Lung (tissue), 13 donors: ENCODE measurements around the gene PRSS1. TPM values are rescaled to one million over a fixed set of nuclear protein-coding genes. Genes with fewer than 3 reads are reported as not detected.

Source experiments
- ATAC-seq: fragments of 200-7000 bp; cut with Tn5 transposase; one replicate; pipeline ENCODE4 v1.9.1; 2020; ENCODE audit warnings: moderate number of reproducible peaks; ENCODE audit not compliant: insufficient read depth, low FRiP score
- DNase-seq, 3 donors: peaks; one replicate each; pipeline ENCODE4 v3.0.0-alpha.2; 2013 to 2017
- H3K27ac ChIP-seq, 2 donors: one replicate each; pipeline ENCODE4 v1.5.1; 2013; ENCODE audit warnings: mild to moderate bottlenecking in 2 of 2, moderate library complexity in 2 of 2, control low read depth in 1 of 2, inconsistent platforms in 1 of 2, low read depth in 1 of 2, low read length in 1 of 2
- H3K27me3 ChIP-seq, 3 donors: one replicate each; pipeline ENCODE4 v1.5.1; 2013; ENCODE audit warnings: low read length in 2 of 3; ENCODE audit not compliant: control insufficient read depth in 3 of 3, insufficient read depth in 3 of 3
- H3K36me3 ChIP-seq, 4 donors: one replicate each; pipeline ENCODE4 v1.5.1; 2013; ENCODE audit warnings: low read length in 4 of 4, mild to moderate bottlenecking in 1 of 4, moderate library complexity in 1 of 4; ENCODE audit not compliant: control insufficient read depth in 4 of 4, insufficient read depth in 4 of 4
- H3K4me1 ChIP-seq, 5 donors: one replicate each; pipeline ENCODE4 v1.5.1; 2013; ENCODE audit warnings: low read length in 5 of 5, mild to moderate bottlenecking in 2 of 5, moderate library complexity in 1 of 5; ENCODE audit not compliant: control insufficient read depth in 5 of 5, insufficient read depth in 5 of 5
- H3K4me3 ChIP-seq: one replicate; pipeline ENCODE4 v1.5.1; 2013; ENCODE audit warnings: mild to moderate bottlenecking, control low read depth, moderate library complexity
- H3K9ac ChIP-seq, 2 donors: one replicate each; pipeline ENCODE4 v1.5.1; 2013; ENCODE audit warnings: low read length in 2 of 2, control low read depth in 1 of 2; ENCODE audit not compliant: insufficient read depth in 1 of 2
- H3K9me3 ChIP-seq, 4 donors: one replicate each; pipeline ENCODE4 v1.5.1; 2013; ENCODE audit warnings: low read length in 3 of 4, mild to moderate bottlenecking in 1 of 4, moderate library complexity in 1 of 4; ENCODE audit not compliant: control insufficient read depth in 4 of 4, insufficient read depth in 3 of 4
- CTCF ChIP-seq: IDR thresholded peaks from 2 replicates; pipeline ENCODE4 v1.5.1; 2012; ENCODE audit warnings: mild to moderate bottlenecking; ENCODE audit errors: control extremely low read depth, extremely low read depth
- WGBS, 2 donors: extraction: QIAGEN DNeasy Blood & Tissue Kit; methylation state at CpG; one replicate each; pipeline ENCODE4 v1.1.7; 2013; 5-methylcytosine and 5-hydroxymethylcytosine counted together
- polyA plus RNA-seq, 2 donors: library from polyadenylated mRNA; stranded (reverse); fragments of 200-250 nt; gene quantifications; one replicate each; pipeline ENCODE4 v1.2.1, GENCODE V29; 2013
- small RNA-seq: library from RNA; depleted of rRNA; stranded (forward); fragments of <200 nt; gene quantifications from one replicate; pipeline ENCODE3, GENCODE V24; 2014; ENCODE audit warnings: low replicate concordance
- total RNA-seq, 2 donors: library from RNA; depleted of rRNA in 1 of 2; stranded (reverse); fragments of >200 nt in 1 of 2; gene quantifications; one replicate each; pipeline ENCODE4 v1.2.1, GENCODE V29; 2014 to 2021
- donor health status: control.
- donor health status: control.
- donor health status: Bipolar disorder and iron deficiency.
- donor health status: healthy.
- donor health status: DM: yes; HTN: yes; CAD: no.

Gene PRSS1
- total and polyA plus RNA-seq, 4 donors, result 0.41 to 16.8 (median 1.1) TPM; not detected in 1

DNA sequence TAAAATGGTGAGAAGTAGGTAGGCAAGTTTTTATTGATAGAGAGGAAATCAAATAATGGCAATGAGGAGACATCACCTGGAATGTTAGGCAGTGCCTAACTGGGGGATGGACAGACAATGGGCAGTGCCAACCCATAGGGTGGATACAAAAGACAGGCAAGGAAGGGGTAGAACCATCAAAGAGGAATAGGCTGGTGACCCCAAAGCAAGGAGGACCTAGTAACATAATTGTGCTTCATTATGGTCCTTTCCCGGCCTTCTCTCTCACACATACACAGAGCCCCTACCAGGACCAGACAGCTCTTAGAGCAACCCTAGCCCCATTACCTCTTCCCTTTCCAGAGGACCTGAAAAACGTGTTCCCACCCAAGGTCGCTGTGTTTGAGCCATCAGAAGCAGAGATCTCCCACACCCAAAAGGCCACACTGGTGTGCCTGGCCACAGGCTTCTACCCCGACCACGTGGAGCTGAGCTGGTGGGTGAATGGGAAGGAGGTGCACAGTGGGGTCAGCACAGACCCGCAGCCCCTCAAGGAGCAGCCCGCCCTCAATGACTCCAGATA is 51.5 kb downstream of the PRSS1 start:
- no peak for ATAC-seq
- Histone ChIP-seq H3K4me1 (peaks cover 0 to 16% (median 7%) of the 10 kb centered on the region in 5 donors), H3K27me3 (peaks cover 0 to 56% (median 40%) of the 10 kb centered on the region in 3 donors), H3K9me3 (peaks cover 0 to 1% (median 0%) of the 10 kb centered on the region in 4 donors), H3K9ac (no peak overlapping the region), H3K27ac (no peak overlapping the region), H3K36me3 (no peaks in the 10 kb centered on the region), H3K4me3 (no peak overlapping the region)
- no peak for TF ChIP-seq CTCF
- no peak for DNase-seq
- 87 to 94% methylated on average over 7 of the region's 7 CpGs for WGBS, 2 donors

DNA sequence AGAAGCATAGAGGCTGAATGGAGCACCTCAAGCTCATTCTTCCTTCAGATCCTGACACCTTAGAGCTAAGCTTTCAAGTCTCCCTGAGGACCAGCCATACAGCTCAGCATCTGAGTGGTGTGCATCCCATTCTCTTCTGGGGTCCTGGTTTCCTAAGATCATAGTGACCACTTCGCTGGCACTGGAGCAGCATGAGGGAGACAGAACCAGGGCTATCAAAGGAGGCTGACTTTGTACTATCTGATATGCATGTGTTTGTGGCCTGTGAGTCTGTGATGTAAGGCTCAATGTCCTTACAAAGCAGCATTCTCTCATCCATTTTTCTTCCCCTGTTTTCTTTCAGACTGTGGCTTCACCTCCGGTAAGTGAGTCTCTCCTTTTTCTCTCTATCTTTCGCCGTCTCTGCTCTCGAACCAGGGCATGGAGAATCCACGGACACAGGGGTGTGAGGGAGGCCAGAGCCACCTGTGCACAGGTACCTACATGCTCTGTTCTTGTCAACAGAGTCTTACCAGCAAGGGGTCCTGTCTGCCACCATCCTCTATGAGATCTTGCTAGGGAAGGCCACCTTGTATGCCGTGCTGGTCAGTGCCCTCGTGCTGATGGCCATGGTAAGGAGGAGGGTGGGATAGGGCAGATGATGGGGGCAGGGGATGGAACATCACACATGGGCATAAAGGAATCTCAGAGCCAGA is 52.5 kb downstream of the PRSS1 start:
- Histone ChIP-seq H3K9me3 (peaks cover 0 to 1% (median 0%) of the 10 kb centered on the region in 4 donors), H3K27ac (no peak overlapping the region), H3K4me1 (peaks cover 0 to 11% (median 7%) of the 10 kb centered on the region in 5 donors), H3K36me3 (no peaks in the 10 kb centered on the region), H3K4me3 (no peak overlapping the region), H3K9ac (no peak overlapping the region), H3K27me3 (peaks cover 0 to 52% (median 34%) of the 10 kb centered on the region in 3 donors)
- no peak for TF ChIP-seq CTCF
- ATAC-seq (no peak), DNase-seq (no peak)
- WGBS, 2 donors, result 85 to 97% methylated on average over 8 of the region's 8 CpGs

- Histone ChIP-seq H3K36me3 (no peaks in the 10 kb centered on the region), H3K9ac (no peak overlapping the region), H3K27ac (no peak overlapping the region), H3K4me3 (no peak overlapping the region), H3K9me3 (peaks cover 0 to 1% (median 0%) of the 10 kb centered on the region in 4 donors), H3K27me3 (peaks cover 2 to 50% (median 34%) of the 10 kb centered on the region in 3 donors), H3K4me1 (peaks cover 0 to 7% (median 5%) of the 10 kb centered on the region in 5 donors)
- ATAC-seq (no peak), DNase-seq (no peak)
- WGBS, 2 donors, result 79 to 86% methylated on average over 3 of the region's 3 CpGs
- TF ChIP-seq CTCF, result no peak
Observed at GRCh38 chr7:142802301-142802700, 53.0 kb downstream of the PRSS1 start.

Small RNA genes within 50 kb of the gene (small RNA-seq; reads per million reads assigned to genes)
- gene TRBD1 (not detected), gene TRBJ1-1 (not detected), gene TRBJ1-2 (not detected), gene TRBJ1-3 (not detected), gene TRBJ1-4 (not detected), gene TRBJ1-5 (not detected), gene TRBJ1-6 (not detected), gene TRBJ2-1 (not detected), gene TRBJ2-2 (not detected), gene TRBJ2-2P (not detected), gene TRBJ2-3 (not detected), gene TRBJ2-4 (not detected), gene TRBJ2-5 (not detected), gene TRBJ2-6 (not detected), gene TRBJ2-7 (not detected)

Other genes with a start within 250 kb of the PRSS1 start
- gene PRSS2, start 21.5 kb downstream of the PRSS1 start, total RNA-seq, result 10 to 100 TPM in 1 of 2 donors, not detected in 1; 47.9 TPM
- 1 to 10 TPM in 1 of 2 donors, under 1 TPM in 1; 0.35 to 1.7 TPM for gene PRSS2, start 21.5 kb downstream of the PRSS1 start, polyA plus RNA-seq
- gene EPHB6, start 105.6 kb downstream of the PRSS1 start, total RNA-seq, result 10 to 100 TPM; 18.5 to 18.8 TPM
- 1 to 10 TPM; 3.2 to 8.5 TPM for gene EPHB6, start 105.6 kb downstream of the PRSS1 start, polyA plus RNA-seq
- 1 to 10 TPM in 1 of 2 donors, under 1 TPM in 1; 0.43 to 1.2 TPM for gene TRPV6, start 136.3 kb downstream of the PRSS1 start, total RNA-seq
- under 1 TPM; 0.40 to 0.63 TPM for gene TRPV6, start 136.3 kb downstream of the PRSS1 start, polyA plus RNA-seq
- not detected for gene TRPV5, start 184.3 kb downstream of the PRSS1 start, total RNA-seq
- gene TRPV5, start 184.3 kb downstream of the PRSS1 start, polyA plus RNA-seq, result under 1 TPM in 1 of 2 donors, not detected in 1; 0.05 TPM
- not detected for gene LLCFC1, start 190.0 kb downstream of the PRSS1 start, total RNA-seq
- gene LLCFC1, start 190.0 kb downstream of the PRSS1 start, polyA plus RNA-seq, result under 1 TPM; 0.22 to 0.70 TPM
- 1 to 10 TPM in 1 of 2 donors, under 1 TPM in 1; 0.52 to 8.3 TPM for gene KEL, start 212.9 kb downstream of the PRSS1 start, total RNA-seq
- gene KEL, start 212.9 kb downstream of the PRSS1 start, polyA plus RNA-seq, result 1 to 10 TPM in 1 of 2 donors, under 1 TPM in 1; 0.23 to 1.6 TPM